Endodermal cell (in vitro differentiated cells): ENCODE measurements around the gene DENND5B. TPM values are rescaled to one million over a fixed set of nuclear protein-coding genes. Genes with fewer than 3 reads are reported as not detected.

ENCODE experiments used
- DNase-seq: peaks from one replicate; pipeline ENCODE4 v3.0.0-alpha.2; 2017
- H3K27ac ChIP-seq: 2 replicates; pipeline ENCODE4 v1.5.1; 2013; ENCODE audit warnings: mild to moderate bottlenecking, low read depth, low read length, moderate library complexity
- H3K27me3 ChIP-seq: 2 replicates; pipeline ENCODE4 v1.6.1; 2013; ENCODE audit warnings: mild to moderate bottlenecking, low read length, moderate library complexity; ENCODE audit not compliant: insufficient read depth, control insufficient read depth, poor library complexity, severe bottlenecking
- H3K36me3 ChIP-seq: 2 replicates; pipeline ENCODE4 v1.7.0; 2013; ENCODE audit warnings: mild to moderate bottlenecking, low read length, moderate library complexity; ENCODE audit not compliant: control insufficient read depth, insufficient read depth
- H3K4me1 ChIP-seq: one replicate; pipeline ENCODE4 v1.7.0; 2013; ENCODE audit warnings: low read length; ENCODE audit not compliant: control insufficient read depth, insufficient read depth
- H3K4me3 ChIP-seq: 2 replicates; pipeline ENCODE4 v1.5.1; 2013; ENCODE audit warnings: mild to moderate bottlenecking, low read length, moderate library complexity
- H3K9ac ChIP-seq: 2 replicates; pipeline ENCODE4 v1.6.1; 2013; ENCODE audit warnings: mild to moderate bottlenecking, low read length, moderate library complexity; ENCODE audit not compliant: poor library complexity, severe bottlenecking; ENCODE audit errors: extremely low read depth
- H3K9me3 ChIP-seq: 2 replicates; pipeline ENCODE4 v1.6.1; 2013; ENCODE audit warnings: mild to moderate bottlenecking, low read length, moderate library complexity; ENCODE audit not compliant: control insufficient read depth
- H3K27ac Mint-ChIP-seq: 2 replicates; pipeline ENCODE4 v1.8.0; 2020; ENCODE audit warnings: mixed read lengths
- H3K27me3 Mint-ChIP-seq: 2 replicates; pipeline ENCODE4 v1.8.0; 2021; ENCODE audit warnings: mild to moderate bottlenecking, mixed read lengths; ENCODE audit not compliant: insufficient read depth
- H3K36me3 Mint-ChIP-seq: 2 replicates; pipeline ENCODE4 v1.8.0; 2020; ENCODE audit warnings: low read depth, mixed read lengths
- H3K4me1 Mint-ChIP-seq: 2 replicates; pipeline ENCODE4 v1.8.0; 2020; ENCODE audit warnings: mixed read lengths
- H3K4me3 Mint-ChIP-seq: 2 replicates; pipeline ENCODE4 v1.8.0; 2020; ENCODE audit warnings: mild to moderate bottlenecking, moderate library complexity, mixed read lengths
- H3K9me3 Mint-ChIP-seq: 2 replicates; pipeline ENCODE4 v1.8.0; 2020; ENCODE audit warnings: mild to moderate bottlenecking, mixed read lengths
- WGBS, 2 experiments: methylation state at CpG; one replicate each; pipeline versions ENCODE4 v1.1.5 to v1.1.7; 2013; ENCODE audit warnings: missing lambda C conversion rate in 2 of 2, mixed read lengths in 1 of 2; ENCODE audit not compliant: insufficient coverage in 1 of 2, insufficient read length in 1 of 2; 5-methylcytosine and 5-hydroxymethylcytosine counted together
- total RNA-seq, 2 donors: library from RNA; stranded (reverse); fragmentation: NEBNext Ultra II Directional in 1 of 2; extraction: Animal tissue kit (Norgen Biotek cat#: 25700) in 1 of 2; gene quantifications; 2 replicates in 1 of 2; 3 replicates in 1 of 2; pipeline ENCODE4 v1.2.1, GENCODE V29; 2021
- TF ChIP-seq, protein P1 (sequence below): fragments of 200-600 bp; sonication (generic); conservative IDR thresholded peaks from 2 replicates; pipeline ENCODE4 v1.5.0; 2021; ENCODE audit warnings: antibody characterized with exemption, mild to moderate bottlenecking

DENND5B gene
- total RNA-seq, 2 donors from 2014 or later: 24.5 to 34.2 TPM

DNA sequence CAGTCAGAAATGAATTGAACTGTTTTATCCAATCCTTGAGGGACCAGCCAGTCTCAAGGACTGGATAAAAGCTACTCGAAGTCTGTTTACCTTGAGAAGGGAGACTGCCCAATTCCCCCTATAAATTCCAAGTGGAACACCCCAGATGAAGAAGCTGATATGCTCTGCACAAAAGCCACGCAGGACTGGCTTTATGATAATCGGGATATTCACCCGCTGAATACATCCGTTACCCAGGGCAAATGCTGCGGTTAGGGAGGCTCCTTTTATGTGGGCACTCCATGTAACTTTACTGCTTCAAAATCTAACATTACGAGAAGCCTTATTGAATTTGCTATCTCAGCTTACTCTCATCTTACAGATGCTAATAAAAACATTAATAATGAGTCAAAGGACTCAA lies 119.1 kb downstream of the DENND5B start:
- H3K4me1 ChIP-seq: no peaks in the 10 kb centered on the region
- H3K9me3 ChIP-seq: no peaks in the 10 kb centered on the region
- Mint-ChIP-seq H3K27me3 (no peaks in the 10 kb centered on the region), H3K9me3 (no peaks in the 10 kb centered on the region), H3K27ac (no peak overlapping the region), H3K4me1 (peaks cover 11% of the 10 kb centered on the region), H3K36me3 (peaks cover 11% of the 10 kb centered on the region), H3K4me3 (no peak overlapping the region)
- no peaks in the 10 kb centered on the region for H3K27me3 ChIP-seq
- no peak overlapping the region for H3K4me3 ChIP-seq
- no peaks in the 10 kb centered on the region for H3K36me3 ChIP-seq
- no peak for DNase-seq
- TF ChIP-seq, protein P1, sequence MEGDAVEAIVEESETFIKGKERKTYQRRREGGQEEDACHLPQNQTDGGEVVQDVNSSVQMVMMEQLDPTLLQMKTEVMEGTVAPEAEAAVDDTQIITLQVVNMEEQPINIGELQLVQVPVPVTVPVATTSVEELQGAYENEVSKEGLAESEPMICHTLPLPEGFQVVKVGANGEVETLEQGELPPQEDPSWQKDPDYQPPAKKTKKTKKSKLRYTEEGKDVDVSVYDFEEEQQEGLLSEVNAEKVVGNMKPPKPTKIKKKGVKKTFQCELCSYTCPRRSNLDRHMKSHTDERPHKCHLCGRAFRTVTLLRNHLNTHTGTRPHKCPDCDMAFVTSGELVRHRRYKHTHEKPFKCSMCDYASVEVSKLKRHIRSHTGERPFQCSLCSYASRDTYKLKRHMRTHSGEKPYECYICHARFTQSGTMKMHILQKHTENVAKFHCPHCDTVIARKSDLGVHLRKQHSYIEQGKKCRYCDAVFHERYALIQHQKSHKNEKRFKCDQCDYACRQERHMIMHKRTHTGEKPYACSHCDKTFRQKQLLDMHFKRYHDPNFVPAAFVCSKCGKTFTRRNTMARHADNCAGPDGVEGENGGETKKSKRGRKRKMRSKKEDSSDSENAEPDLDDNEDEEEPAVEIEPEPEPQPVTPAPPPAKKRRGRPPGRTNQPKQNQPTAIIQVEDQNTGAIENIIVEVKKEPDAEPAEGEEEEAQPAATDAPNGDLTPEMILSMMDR: no peak
- WGBS, 2 experiments: 92 to 97% methylated on average over 6 to 7 of the region's 7 CpGs
- no peak overlapping the region for H3K9ac ChIP-seq
- no peak overlapping the region for H3K27ac ChIP-seq

DNA sequence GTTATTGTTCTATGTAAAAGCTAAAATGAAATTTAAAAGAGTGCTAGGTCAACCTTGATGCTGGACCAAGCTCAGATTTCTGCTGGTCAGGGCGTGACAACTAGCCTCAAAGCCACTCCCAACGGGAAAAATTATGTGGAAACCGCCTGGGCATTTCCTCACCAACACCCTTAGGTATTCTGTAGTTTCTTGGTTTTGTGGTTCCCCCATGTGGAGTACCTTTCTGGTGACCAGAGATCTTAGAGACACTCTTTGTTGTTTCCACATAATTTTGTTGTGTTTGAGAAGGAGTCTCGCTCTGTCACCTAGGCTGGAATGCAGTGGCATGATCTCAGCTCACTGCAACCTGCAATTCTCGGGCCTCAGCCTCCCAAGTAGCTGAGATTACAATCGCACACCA lies 119.9 kb downstream of the DENND5B start:
- Histone ChIP-seq H3K9me3 (no peaks in the 10 kb centered on the region), H3K9ac (no peak overlapping the region), H3K27ac (no peak overlapping the region), H3K4me3 (no peak overlapping the region), H3K36me3 (no peaks in the 10 kb centered on the region), H3K4me1 (no peaks in the 10 kb centered on the region), H3K27me3 (no peaks in the 10 kb centered on the region)
- TF ChIP-seq, protein P1: no peak
- H3K4me1 Mint-ChIP-seq: peaks cover 7% of the 10 kb centered on the region
- peaks cover 11% of the 10 kb centered on the region for H3K36me3 Mint-ChIP-seq
- no peaks in the 10 kb centered on the region for H3K27me3 Mint-ChIP-seq
- no peak overlapping the region for H3K4me3 Mint-ChIP-seq
- 67 to 76% methylated on average over 3 to 6 of the region's 6 CpGs for WGBS, 2 experiments
- no peak for DNase-seq
- no peaks in the 10 kb centered on the region for H3K9me3 Mint-ChIP-seq
- no peak overlapping the region for H3K27ac Mint-ChIP-seq

DNA sequence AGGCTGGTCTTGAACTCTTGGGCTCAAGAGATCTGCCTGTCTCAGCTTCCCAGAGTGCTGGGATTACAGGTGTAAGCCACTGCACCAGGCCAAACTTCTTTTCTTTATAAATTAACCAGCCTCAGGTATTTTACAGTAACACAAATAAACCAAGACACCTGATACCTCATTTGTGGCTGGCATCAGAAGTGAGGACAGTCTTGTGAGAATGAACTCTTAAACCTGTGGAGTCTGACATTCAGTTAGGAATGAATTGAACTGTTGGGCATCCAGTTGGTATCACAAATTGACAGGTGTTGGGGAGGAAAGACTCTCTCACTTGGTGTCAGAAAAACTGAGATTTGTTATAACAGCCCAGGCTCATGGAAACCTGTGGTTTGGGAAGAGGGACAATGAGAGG lies 120.5 kb downstream of the DENND5B start:
- H3K27ac Mint-ChIP-seq: no peak overlapping the region
- no peaks in the 10 kb centered on the region for H3K4me1 ChIP-seq
- H3K4me1 Mint-ChIP-seq: peaks cover 6% of the 10 kb centered on the region

More for the DNA sequence above, 120.5 kb downstream of the DENND5B start:
- Mint-ChIP-seq H3K4me3 (no peak overlapping the region), H3K36me3 (peaks cover 14% of the 10 kb centered on the region), H3K9me3 (peaks cover 2% of the 10 kb centered on the region), H3K27me3 (no peaks in the 10 kb centered on the region)
- H3K9me3 ChIP-seq: no peaks in the 10 kb centered on the region
- no peak overlapping the region for H3K27ac ChIP-seq
- no peaks in the 10 kb centered on the region for H3K36me3 ChIP-seq
- no peak overlapping the region for H3K9ac ChIP-seq
- H3K27me3 ChIP-seq: no peaks in the 10 kb centered on the region
- TF ChIP-seq, protein P1: no peak
- DNase-seq: no peak
- H3K4me3 ChIP-seq: no peak overlapping the region
